Ishikawa (cell line): ENCODE measurements around the gene SS18.

Experiments
- CEBPB ChIP-seq: IDR thresholded peaks from 2 replicates; pipeline ENCODE4 v1.6.1; 2012
- CREB1 ChIP-seq: IDR thresholded peaks from 2 replicates; pipeline ENCODE4 v1.6.1; 2012; ENCODE audit warnings: low read depth
- EGR1 ChIP-seq: IDR thresholded peaks from 2 replicates; pipeline ENCODE4 v1.6.1; 2012
- EP300 ChIP-seq: IDR thresholded peaks from 2 replicates; pipeline ENCODE4 v1.6.1; 2012; ENCODE audit warnings: borderline replicate concordance
- FOXM1 ChIP-seq: IDR thresholded peaks from 2 replicates; pipeline ENCODE4 v1.6.1; 2012; ENCODE audit warnings: low read depth, borderline replicate concordance
- MAX ChIP-seq: IDR thresholded peaks from 2 replicates; pipeline ENCODE4 v1.6.1; 2012
- NFIC ChIP-seq: IDR thresholded peaks from 2 replicates; pipeline ENCODE4 v1.6.1; 2012
- RAD21 ChIP-seq: IDR thresholded peaks from 2 replicates; pipeline ENCODE4 v1.6.1; 2012; ENCODE audit warnings: low read depth
- REST ChIP-seq: IDR thresholded peaks from 2 replicates; pipeline ENCODE4 v1.6.1; 2012; ENCODE audit warnings: low read depth, mild to moderate bottlenecking
- TAF1 ChIP-seq: IDR thresholded peaks from 2 replicates; pipeline ENCODE4 v1.6.1; 2012; ENCODE audit warnings: low read depth, mild to moderate bottlenecking
- TCF12 ChIP-seq: IDR thresholded peaks from 2 replicates; pipeline ENCODE4 v1.6.1; 2012; ENCODE audit warnings: low read depth
- TEAD4 ChIP-seq: IDR thresholded peaks from 2 replicates; pipeline ENCODE4 v1.6.1; 2012
- USF1 ChIP-seq: IDR thresholded peaks from 2 replicates; pipeline ENCODE4 v1.6.1; 2012
- YY1 ChIP-seq: IDR thresholded peaks from 2 replicates; pipeline ENCODE4 v1.6.1; 2012; ENCODE audit warnings: low read depth
- ZBTB7A ChIP-seq: IDR thresholded peaks from 2 replicates; pipeline ENCODE4 v1.6.1; 2012; ENCODE audit warnings: low read depth

The SS18 gene

GRCh38 chr18:26008096-26008495 is 82.3 kb downstream of the SS18 start:
- TF ChIP-seq REST (no peak), USF1 (no peak), MAX (no peak), FOXM1 (no peak), TAF1 (no peak), NFIC (no peak), YY1 (no peak), TCF12 (no peak), EGR1 (no peak), RAD21 (no peak), TEAD4 (no peak), CREB1 (no peak), EP300 (no peak), CEBPB (no peak), ZBTB7A (no peak)

GRCh38 chr18:26005950-26006349 is 84.5 kb downstream of the SS18 start:
- TF ChIP-seq TEAD4: no peak
- no peak for TF ChIP-seq TAF1
- no peak for TF ChIP-seq CEBPB
- no peak for TF ChIP-seq NFIC
- no peak for TF ChIP-seq FOXM1
- no peak for TF ChIP-seq MAX
- TF ChIP-seq YY1: no peak
- TF ChIP-seq CREB1: no peak
- no peak for TF ChIP-seq ZBTB7A
- TF ChIP-seq EP300: no peak
- no peak for TF ChIP-seq RAD21
- TF ChIP-seq TCF12: no peak
- no peak for TF ChIP-seq USF1
- TF ChIP-seq REST: no peak
- no peak for TF ChIP-seq EGR1

GRCh38 chr18:26004832-26005231 is 85.6 kb downstream of the SS18 start:
- 0 out of 2 replicates have a peak, but pooled peaks have one; percentile 33 for TF ChIP-seq MAX
- no peak for TF ChIP-seq TEAD4

GRCh38 chr18:26003817-26004216 is 86.6 kb downstream of the SS18 start:
- no peak for TF ChIP-seq TEAD4
- no peak for TF ChIP-seq USF1
- no peak for TF ChIP-seq RAD21
- no peak for TF ChIP-seq YY1
- no peak for TF ChIP-seq CREB1
- TF ChIP-seq FOXM1: no peak
- no peak for TF ChIP-seq MAX
- TF ChIP-seq CEBPB: no peak
- no peak for TF ChIP-seq EGR1

- no peak for TF ChIP-seq CREB1
- TF ChIP-seq MAX: no peak
- peak; percentile 81 for TF ChIP-seq NFIC
- TF ChIP-seq FOXM1: no peak
- TF ChIP-seq YY1: no peak
- TF ChIP-seq EGR1: no peak
- no peak for TF ChIP-seq TEAD4
These were observed 87.1 kb downstream of the SS18 start for GRCh38 chr18:26003356-26003755.
